ENCODE data around the gene SHD. TPM values are rescaled to one million over a fixed set of nuclear protein-coding genes. Genes with fewer than 3 reads are reported as not detected.
A peak's percentile ranks its signal among the peaks of the same experiment; 100 is the strongest.

Gene SHD
- total RNA-seq, 1 donor from 2014 or later, result 0.79 TPM

- Histone ChIP-seq H3K79me2 (ENCODE audit: insufficient read depth, low read length) (no peaks in the 10 kb centered on the region), H3K9me3 (ENCODE audit: insufficient read depth, low read depth, low read length) (no peaks in the 10 kb centered on the region), H2AFZ (ENCODE audit: low read depth, low read length) (no peak overlapping the region), H4K20me1 (ENCODE audit: insufficient read depth, low read length) (no peaks in the 10 kb centered on the region), H3K4me3 (ENCODE audit: insufficient read depth, low read depth, low read length) (no peak overlapping the region), H3K4me2 (ENCODE audit: low read length) (no peak overlapping the region), H3K4me1 (ENCODE audit: insufficient read depth, low read length) (peaks cover 13% of the 10 kb centered on the region), H3K36me3 (ENCODE audit: insufficient read depth, low read length) (no peaks in the 10 kb centered on the region), H3K9ac (ENCODE audit: low read length) (no peak overlapping the region), H3K27ac (ENCODE audit: low read depth, low read length) (no peak overlapping the region), H3K27me3 (ENCODE audit: insufficient read depth, low read length) (peaks cover 6% of the 10 kb centered on the region)
- FAIRE-seq, result no peak
- Mint-ChIP-seq H3K4me1 (ENCODE audit: low read depth, unreplicated experiment) (peaks cover 2% of the 10 kb centered on the region), H3K27me3 (ENCODE audit: low read depth, unreplicated experiment) (no peaks in the 10 kb centered on the region), H3K4me3 (ENCODE audit: unreplicated experiment) (no peak overlapping the region), H3K36me3 (ENCODE audit: low read depth, unreplicated experiment) (no peaks in the 10 kb centered on the region), H3K9me3 (ENCODE audit: unreplicated experiment) (peaks cover 2% of the 10 kb centered on the region), H3K27ac (ENCODE audit: unreplicated experiment) (no peak overlapping the region)
- DNase-seq (ENCODE audit: low read depth), result no peak
- TF ChIP-seq EZH2 (IDR thresholded peaks at IDR 0.05; ENCODE audit: insufficient read depth, low read length), result no peak
- TF ChIP-seq CTCF (IDR thresholded peaks at IDR 0.05; ENCODE audit: insufficient read depth, low read depth, low read length), result no peak
Measured at GRCh38 chr19:4232614-4233281, 46.3 kb upstream of the SHD start.

- Mint-ChIP-seq H3K4me1 (ENCODE audit: low read depth, unreplicated experiment) (peaks cover 2% of the 10 kb centered on the region), H3K4me3 (ENCODE audit: unreplicated experiment) (no peak overlapping the region), H3K36me3 (ENCODE audit: low read depth, unreplicated experiment) (no peaks in the 10 kb centered on the region), H3K27ac (ENCODE audit: unreplicated experiment) (no peak overlapping the region), H3K27me3 (ENCODE audit: low read depth, unreplicated experiment) (no peaks in the 10 kb centered on the region), H3K9me3 (ENCODE audit: unreplicated experiment) (peaks cover 2% of the 10 kb centered on the region)
- no peaks in the 10 kb centered on the region for H4K20me1 ChIP-seq (ENCODE audit: insufficient read depth, low read length)
- peaks cover under 1% of the 10 kb centered on the region for H3K27me3 ChIP-seq (ENCODE audit: insufficient read depth, low read length)
- no peak for TF ChIP-seq EZH2 (IDR thresholded peaks at IDR 0.05; ENCODE audit: insufficient read depth, low read length)
- peak; percentile 45 for TF ChIP-seq CTCF (IDR thresholded peaks at IDR 0.05; ENCODE audit: insufficient read depth, low read depth, low read length)
- H3K9ac ChIP-seq (ENCODE audit: low read length), result no peak overlapping the region
- H3K4me3 ChIP-seq (ENCODE audit: insufficient read depth, low read depth, low read length), result no peak overlapping the region
- no peaks in the 10 kb centered on the region for H3K9me3 ChIP-seq (ENCODE audit: insufficient read depth, low read depth, low read length)
- no peaks in the 10 kb centered on the region for H3K79me2 ChIP-seq (ENCODE audit: insufficient read depth, low read length)
- no peak overlapping the region for H3K27ac ChIP-seq (ENCODE audit: low read depth, low read length)
- H3K4me2 ChIP-seq (ENCODE audit: low read length), result no peak overlapping the region
- no peak overlapping the region for H2AFZ ChIP-seq (ENCODE audit: low read depth, low read length)
- peaks cover 13% of the 10 kb centered on the region for H3K4me1 ChIP-seq (ENCODE audit: insufficient read depth, low read length)
- H3K36me3 ChIP-seq (ENCODE audit: insufficient read depth, low read length), result no peaks in the 10 kb centered on the region
- FAIRE-seq (no peak), DNase-seq (ENCODE audit: low read depth) (no peak)
Measured at GRCh38 chr19:4233282-4233853, 45.7 kb upstream of the SHD start.
